HepG2 (cell line): ENCODE data around the gene RHBDD2. TPM values are rescaled to one million over a fixed set of nuclear protein-coding genes. Genes with fewer than 3 reads are reported as not detected.

Source experiments
- ADNP ChIP-seq: sonication (generic); formaldehyde crosslinking; IDR thresholded peaks from 2 replicates; pipeline ENCODE4 v1.4.0; 2020; ENCODE audit warnings: missing genetic modification reagents
- ARNT2 ChIP-seq: sonication (generic); formaldehyde crosslinking; IDR thresholded peaks from 2 replicates; pipeline ENCODE4 v1.8.0; 2022; ENCODE audit warnings: mild to moderate bottlenecking, low read depth, missing genetic modification reagents, moderate library complexity
- ATAD3A ChIP-seq: sonication (generic); formaldehyde crosslinking; IDR thresholded peaks from 2 replicates; pipeline ENCODE4 v1.4.0; 2020; ENCODE audit warnings: missing genetic modification reagents
- CREB3 ChIP-seq: sonication (generic); formaldehyde crosslinking; IDR thresholded peaks from 2 replicates; pipeline ENCODE4 v1.5.0; 2020; ENCODE audit warnings: missing genetic modification reagents
- ESRRA ChIP-seq: sonication (generic); formaldehyde crosslinking; IDR thresholded peaks from 2 replicates; pipeline ENCODE4 v1.5.1; 2020; ENCODE audit warnings: mild to moderate bottlenecking, low read depth, missing genetic modification reagents
- GABPA ChIP-seq, 2 experiments: IDR thresholded peaks; 2 replicates each; pipeline ENCODE4 v1.6.1; 2011 to 2016; ENCODE audit warnings: low read depth in 2 of 2, low read length in 1 of 2, missing biosample characterization in 1 of 2, missing genetic modification characterization in 1 of 2
- HCFC1 ChIP-seq: fragments of 150-350 bp; IDR thresholded peaks from 2 replicates; pipeline ENCODE4 v1.6.1; 2014; ENCODE audit warnings: low read depth, low read length
- HDAC6 ChIP-seq: fragments of 200-600 bp; sonication (generic); IDR thresholded peaks from 2 replicates; pipeline ENCODE4 v1.7.0; 2017; ENCODE audit warnings: mild to moderate bottlenecking, antibody characterized with exemption, low read length, low read depth
- NFAT5 ChIP-seq: sonication (generic); formaldehyde crosslinking; IDR thresholded peaks from 2 replicates; pipeline ENCODE4 v1.4.0; 2020; ENCODE audit warnings: missing genetic modification reagents
- PAWR ChIP-seq: sonication (generic); formaldehyde crosslinking; IDR thresholded peaks from 2 replicates; pipeline ENCODE4 v1.4.0; 2020; ENCODE audit warnings: missing genetic modification reagents, mild to moderate bottlenecking, borderline replicate concordance
- PPARG ChIP-seq: conservative IDR thresholded peaks from 2 replicates; pipeline ENCODE4 v1.6.1; 2016; ENCODE audit warnings: missing biosample characterization, missing genetic modification reagents
- RBM22 ChIP-seq: fragments of 200-400 bp; formaldehyde crosslinking; optimal IDR thresholded peaks from 2 replicates; pipeline ENCODE3; 2017; ENCODE audit warnings: mild to moderate bottlenecking, low read length, moderate library complexity
- SMARCC2 ChIP-seq: fragments of 450-650 bp; IDR thresholded peaks from 2 replicates; pipeline ENCODE4 v1.6.1; 2017; ENCODE audit warnings: antibody characterized with exemption, mild to moderate bottlenecking
- SYNCRIP ChIP-seq: fragments of 200-400 bp; formaldehyde crosslinking; IDR thresholded peaks from 2 replicates; pipeline ENCODE4 v1.6.1; 2018; ENCODE audit warnings: mild to moderate bottlenecking, low read depth, low read length; ENCODE audit not compliant: insufficient read depth
- TARDBP ChIP-seq: sonication (generic); formaldehyde crosslinking; IDR thresholded peaks from 2 replicates; pipeline ENCODE4 v1.8.0; 2022; ENCODE audit warnings: mild to moderate bottlenecking, missing genetic modification reagents
- ZNF10 ChIP-seq: sonication (generic); formaldehyde crosslinking; IDR thresholded peaks from 2 replicates; pipeline ENCODE4 v1.4.0; 2020; ENCODE audit warnings: mild to moderate bottlenecking, low read depth, missing genetic modification reagents, borderline replicate concordance
- ZNF335 ChIP-seq: sonication (generic); formaldehyde crosslinking; IDR thresholded peaks from 2 replicates; pipeline ENCODE4 v1.4.0; 2020; ENCODE audit warnings: missing genetic modification reagents
- ZNF550 ChIP-seq: sonication (generic); formaldehyde crosslinking; IDR thresholded peaks from 2 replicates; pipeline ENCODE4 v1.4.0; 2020; ENCODE audit warnings: mild to moderate bottlenecking, missing genetic modification reagents, borderline replicate concordance
- ZNF607 ChIP-seq: sonication (generic); formaldehyde crosslinking; IDR thresholded peaks from 2 replicates; pipeline ENCODE4 v1.5.1; 2020; ENCODE audit warnings: missing genetic modification reagents, mild to moderate bottlenecking, borderline replicate concordance
- ZNF879 ChIP-seq: sonication (generic); formaldehyde crosslinking; IDR thresholded peaks from 2 replicates; pipeline ENCODE4 v1.8.1; 2023; ENCODE audit warnings: missing genetic modification reagents
- polyA plus RNA-seq, 8 experiments: library from polyadenylated mRNA; depleted of rRNA in 3 of 8; stranded (reverse) in 7 of 8; unstranded in 1 of 8; fragments of >200 nt; fragmentation: Illumina TruSeq in 4 of 8; extraction: Trizol in 4 of 8; gene quantifications; 2 replicates each; pipeline versions ENCODE4 v1.2.1 to v1.2.3, GENCODE V29; 2011 to 2016; ENCODE audit warnings: low read depth in 4 of 8, missing spikeins in 1 of 8, mixed read lengths in 1 of 8; ENCODE audit not compliant: insufficient read depth in 1 of 8
- total RNA-seq, 5 experiments: library from RNA; depleted of rRNA; stranded (reverse); fragments of >200 nt; fragmentation: Illumina TruSeq; extraction: Trizol; gene quantifications; 2 replicates each; pipeline ENCODE4 v1.2.3, GENCODE V29; 2016; ENCODE audit warnings: low read depth in 1 of 5
- TF ChIP-seq, protein P1 (sequence below): sonication (generic); formaldehyde crosslinking; conservative IDR thresholded peaks from 2 replicates; pipeline ENCODE4 v1.4.0; 2020; ENCODE audit warnings: missing genetic modification reagents

Gene RHBDD2
- total and polyA plus RNA-seq, 2 of the 13 experiments (the other 11 are each of a cell fraction or from before 2014, with no cell fraction given) = 23.1 to 26.4 TPM

GRCh38 chr7:75914655-75915415, 36.0 kb downstream of the RHBDD2 start, which contains the start of gene POR (continued):
- TF ChIP-seq TARDBP (CRISPR knock-in tag) = peak; percentile 75
- TF ChIP-seq SMARCC2 = no peak
- TF ChIP-seq ZNF879 (CRISPR knock-in tag) = peak; percentile 91
- no peak for TF ChIP-seq ZNF10 (CRISPR knock-in tag)
- TF ChIP-seq ESRRA (CRISPR knock-in tag) = peak; percentile 60; the same call in 1 of the 2 replicates
- peak; percentile 90 for TF ChIP-seq ZNF607 (CRISPR knock-in tag)
- peak; percentile 15; the same call in 1 of the 2 replicates for TF ChIP-seq ADNP (CRISPR knock-in tag)
- no peak for TF ChIP-seq GABPA (IDR thresholded peaks at IDR 0.05; ENCODE audit: low read depth, low read length)
- peak; percentile 21; the same call in 1 of the 2 replicates for TF ChIP-seq GABPA (CRISPR knock-in tag; IDR thresholded peaks at IDR 0.05; ENCODE audit: low read depth)
- TF ChIP-seq PAWR (CRISPR knock-in tag) = no peak
- no peak for TF ChIP-seq HCFC1
- TF ChIP-seq HDAC6 = no peak
- no peak for TF ChIP-seq ATAD3A (CRISPR knock-in tag)
- no peak for TF ChIP-seq RBM22
- TF ChIP-seq ZNF335 (CRISPR knock-in tag) = peak; percentile 80
- peak; percentile 85; the same call in 1 of the 2 replicates for TF ChIP-seq ZNF550 (CRISPR knock-in tag)
- no peak for TF ChIP-seq SYNCRIP
- peak; percentile 13; the same call in 1 of the 2 replicates for TF ChIP-seq NFAT5 (CRISPR knock-in tag)
- peak; percentile 95 for TF ChIP-seq ARNT2 (CRISPR knock-in tag)
- TF ChIP-seq, protein P1, sequence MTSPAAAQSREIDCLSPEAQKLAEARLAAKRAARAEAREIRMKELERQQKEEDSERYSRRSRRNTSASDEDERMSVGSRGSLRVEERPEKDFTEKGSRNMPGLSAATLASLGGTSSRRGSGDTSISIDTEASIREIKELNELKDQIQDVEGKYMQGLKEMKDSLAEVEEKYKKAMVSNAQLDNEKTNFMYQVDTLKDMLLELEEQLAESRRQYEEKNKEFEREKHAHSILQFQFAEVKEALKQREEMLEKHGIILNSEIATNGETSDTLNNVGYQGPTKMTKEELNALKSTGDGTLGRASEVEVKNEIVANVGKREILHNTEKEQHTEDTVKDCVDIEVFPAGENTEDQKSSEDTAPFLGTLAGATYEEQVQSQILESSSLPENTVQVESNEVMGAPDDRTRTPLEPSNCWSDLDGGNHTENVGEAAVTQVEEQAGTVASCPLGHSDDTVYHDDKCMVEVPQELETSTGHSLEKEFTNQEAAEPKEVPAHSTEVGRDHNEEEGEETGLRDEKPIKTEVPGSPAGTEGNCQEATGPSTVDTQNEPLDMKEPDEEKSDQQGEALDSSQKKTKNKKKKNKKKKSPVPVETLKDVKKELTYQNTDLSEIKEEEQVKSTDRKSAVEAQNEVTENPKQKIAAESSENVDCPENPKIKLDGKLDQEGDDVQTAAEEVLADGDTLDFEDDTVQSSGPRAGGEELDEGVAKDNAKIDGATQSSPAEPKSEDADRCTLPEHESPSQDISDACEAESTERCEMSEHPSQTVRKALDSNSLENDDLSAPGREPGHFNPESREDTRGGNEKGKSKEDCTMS (CRISPR knock-in tag) = no peak
- peak; percentile 93 for TF ChIP-seq CREB3 (CRISPR knock-in tag)
- peak; percentile 81 for TF ChIP-seq PPARG (CRISPR knock-in tag)
